ENCODE results near the gene USF1.

Gene USF1

GRCh38 chr1:161009602-161010211, 36.1 kb downstream of the USF1 start:
- DNase-seq (ENCODE audit: low read depth), result no peak
- in situ Hi-C loops (cut with HindIII; ENCODE audit: low sequenced_read_pairs), result no loop called here
- no peak overlapping the region for H3K4me3 ChIP-seq (ENCODE audit: low read depth, low read length)
- no peak for TF ChIP-seq CTCF (IDR thresholded peaks at IDR 0.05; ENCODE audit: low read depth, low read length, missing control alignments)

DNA sequence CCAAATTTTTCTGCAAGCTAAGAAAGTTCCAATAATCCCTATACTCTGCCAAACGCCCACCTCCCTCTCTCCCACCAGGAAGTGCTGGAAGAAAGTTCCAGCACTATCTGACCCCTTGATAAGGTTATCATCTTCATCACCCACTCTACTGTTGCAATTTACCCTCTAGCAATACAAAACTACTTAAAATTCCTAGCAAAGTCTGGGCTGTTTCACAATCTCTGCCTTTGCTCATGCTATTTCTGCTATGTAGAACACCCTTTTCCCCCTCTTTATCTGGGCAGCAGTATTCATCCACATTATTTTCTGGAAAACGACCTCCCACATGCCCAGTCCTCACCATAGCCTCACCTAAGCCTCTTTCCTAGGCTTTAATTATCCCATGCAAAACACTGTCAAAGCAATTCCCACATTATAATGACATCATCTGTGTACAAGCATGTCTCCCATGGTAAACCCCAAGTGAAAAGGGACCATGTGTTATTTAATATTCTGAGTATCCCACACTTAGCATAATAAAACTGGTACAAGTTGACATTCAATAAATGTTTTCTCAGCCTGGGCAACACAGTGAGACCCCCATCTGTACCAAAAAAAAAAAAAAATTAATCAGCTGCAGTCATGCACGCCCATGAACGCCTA, 36.8 kb downstream of the USF1 start:
- no peak overlapping the region for H3K4me3 ChIP-seq (ENCODE audit: low read depth, low read length)
- no peak for DNase-seq (ENCODE audit: low read depth)
- in situ Hi-C loops (cut with HindIII; ENCODE audit: low sequenced_read_pairs), result no loop called here
- TF ChIP-seq CTCF (IDR thresholded peaks at IDR 0.05; ENCODE audit: low read depth, low read length, missing control alignments), result no peak

- TF ChIP-seq CTCF (IDR thresholded peaks at IDR 0.05; ENCODE audit: low read depth, low read length, missing control alignments), result no peak
- DNase-seq (ENCODE audit: low read depth), result no peak
- in situ Hi-C loops (cut with HindIII; ENCODE audit: low sequenced_read_pairs), result no loop called here
- no peak overlapping the region for H3K4me3 ChIP-seq (ENCODE audit: low read depth, low read length)
Observed at GRCh38 chr1:161007369-161007768, 38.4 kb downstream of the USF1 start.

DNA sequence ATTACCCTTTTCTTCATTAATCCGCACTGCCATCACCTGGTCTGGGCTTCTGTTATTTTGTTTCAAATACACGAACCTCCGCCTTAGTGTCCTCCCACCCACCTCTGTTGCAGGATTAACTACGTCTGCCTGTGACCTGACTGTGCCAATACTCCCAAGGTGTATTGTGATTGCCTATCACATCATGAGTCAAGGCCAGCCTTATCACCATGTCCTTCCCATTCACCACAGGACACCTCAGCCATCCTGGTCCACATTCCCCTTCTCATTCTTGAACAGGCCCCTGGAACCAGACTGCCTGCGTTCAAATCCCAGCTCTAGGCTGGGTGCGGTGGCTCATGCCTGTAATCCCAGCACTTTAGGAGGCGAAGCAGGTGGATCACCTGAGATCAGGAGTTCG, 39.2 kb downstream of the USF1 start:
- in situ Hi-C loops (cut with HindIII; ENCODE audit: low sequenced_read_pairs), result no loop called here
- no peak for TF ChIP-seq CTCF (IDR thresholded peaks at IDR 0.05; ENCODE audit: low read depth, low read length, missing control alignments)
- no peak overlapping the region for H3K4me3 ChIP-seq (ENCODE audit: low read depth, low read length)
- no peak for DNase-seq (ENCODE audit: low read depth)

- in situ Hi-C loops (cut with HindIII; ENCODE audit: low sequenced_read_pairs), result no loop called here
- no peak for TF ChIP-seq CTCF (IDR thresholded peaks at IDR 0.05; ENCODE audit: low read depth, low read length, missing control alignments)
Observed at GRCh38 chr1:161001525-161001924, 44.3 kb downstream of the USF1 start.

DNA sequence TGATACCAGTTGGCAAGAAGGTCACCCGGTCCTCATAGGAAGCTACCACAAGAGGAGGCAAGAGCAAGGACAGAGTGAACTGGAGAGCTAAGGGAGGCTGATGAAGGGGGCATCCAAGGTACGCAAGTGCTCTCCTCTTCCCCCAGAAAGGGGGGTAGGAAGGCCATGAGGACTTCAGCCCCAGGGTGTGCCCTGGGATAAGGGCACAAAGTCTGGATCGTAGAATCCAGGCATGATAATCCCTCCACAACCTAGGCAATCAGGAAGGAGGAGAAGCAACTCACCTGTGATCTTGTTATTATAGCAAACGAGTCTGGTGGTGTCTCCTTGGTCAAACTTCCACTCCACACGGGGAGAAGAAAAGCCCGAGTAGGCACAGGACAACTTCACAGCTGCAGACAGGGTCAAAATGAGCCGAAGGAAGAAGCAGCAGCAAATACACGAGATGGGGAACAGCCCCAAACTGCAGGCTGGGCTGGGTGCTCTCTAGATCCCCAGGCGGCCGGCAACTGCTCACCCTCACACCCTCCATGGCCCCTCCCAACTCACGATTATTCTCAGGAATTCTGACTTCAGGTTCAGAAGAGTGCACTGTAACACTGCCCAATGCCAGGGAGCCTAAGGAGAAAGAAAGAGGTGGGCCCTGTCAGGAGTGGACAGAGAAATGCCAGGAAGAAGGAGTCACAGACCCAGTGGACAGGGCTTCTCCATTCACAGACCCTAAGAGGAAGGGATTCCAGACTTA, 44.9 kb downstream of the USF1 start:
- H3K4me3 ChIP-seq (ENCODE audit: low read depth, low read length), result no peak overlapping the region
- in situ Hi-C loops (cut with HindIII; ENCODE audit: low sequenced_read_pairs), result no loop called here
- no peak for DNase-seq (ENCODE audit: low read depth)
- no peak for TF ChIP-seq CTCF (IDR thresholded peaks at IDR 0.05; ENCODE audit: low read depth, low read length, missing control alignments)

More at GRCh38 chr1:161001525-161001924, 44.3 kb downstream of the USF1 start:
- DNase-seq (ENCODE audit: low read depth), result no peak
- no peak overlapping the region for H3K4me3 ChIP-seq (ENCODE audit: low read depth, low read length)
